ENCODE measurements around the gene CPE. TPM values are rescaled to one million over a fixed set of nuclear protein-coding genes. Genes with fewer than 3 reads are reported as not detected.

CPE gene
- total RNA-seq, 4 donors from 2014 or later, result 82.8 to 136 (median 113) TPM

- Histone ChIP-seq H3K27ac (no peak overlapping the region), H3K4me3 (no peak overlapping the region), H3K27me3 (no peaks in the 10 kb centered on the region), H3K36me3 (no peaks in the 10 kb centered on the region), H3K4me1 (peaks cover 0 to 11% (median 0%) of the 10 kb centered on the region in 4 donors), H3K9me3 (peaks cover 0 to 12% (median 0%) of the 10 kb centered on the region in 4 donors)
- 84 to 86% methylated on average over 2 of the region's 2 CpGs for WGBS, 2 donors
- TF ChIP-seq EP300 (IDR thresholded peaks at IDR 0.05), result no peak
- no peak for TF ChIP-seq POLR2A (IDR thresholded peaks at IDR 0.05)
- TF ChIP-seq, protein P1, sequence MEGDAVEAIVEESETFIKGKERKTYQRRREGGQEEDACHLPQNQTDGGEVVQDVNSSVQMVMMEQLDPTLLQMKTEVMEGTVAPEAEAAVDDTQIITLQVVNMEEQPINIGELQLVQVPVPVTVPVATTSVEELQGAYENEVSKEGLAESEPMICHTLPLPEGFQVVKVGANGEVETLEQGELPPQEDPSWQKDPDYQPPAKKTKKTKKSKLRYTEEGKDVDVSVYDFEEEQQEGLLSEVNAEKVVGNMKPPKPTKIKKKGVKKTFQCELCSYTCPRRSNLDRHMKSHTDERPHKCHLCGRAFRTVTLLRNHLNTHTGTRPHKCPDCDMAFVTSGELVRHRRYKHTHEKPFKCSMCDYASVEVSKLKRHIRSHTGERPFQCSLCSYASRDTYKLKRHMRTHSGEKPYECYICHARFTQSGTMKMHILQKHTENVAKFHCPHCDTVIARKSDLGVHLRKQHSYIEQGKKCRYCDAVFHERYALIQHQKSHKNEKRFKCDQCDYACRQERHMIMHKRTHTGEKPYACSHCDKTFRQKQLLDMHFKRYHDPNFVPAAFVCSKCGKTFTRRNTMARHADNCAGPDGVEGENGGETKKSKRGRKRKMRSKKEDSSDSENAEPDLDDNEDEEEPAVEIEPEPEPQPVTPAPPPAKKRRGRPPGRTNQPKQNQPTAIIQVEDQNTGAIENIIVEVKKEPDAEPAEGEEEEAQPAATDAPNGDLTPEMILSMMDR (IDR thresholded peaks at IDR 0.05), result no peak
- DNase-seq (ENCODE audit: low spot score in 2 of 2), result no peak
Observed at GRCh38 chr4:165375465-165375864, 3.3 kb upstream of the CPE start.

DNA sequence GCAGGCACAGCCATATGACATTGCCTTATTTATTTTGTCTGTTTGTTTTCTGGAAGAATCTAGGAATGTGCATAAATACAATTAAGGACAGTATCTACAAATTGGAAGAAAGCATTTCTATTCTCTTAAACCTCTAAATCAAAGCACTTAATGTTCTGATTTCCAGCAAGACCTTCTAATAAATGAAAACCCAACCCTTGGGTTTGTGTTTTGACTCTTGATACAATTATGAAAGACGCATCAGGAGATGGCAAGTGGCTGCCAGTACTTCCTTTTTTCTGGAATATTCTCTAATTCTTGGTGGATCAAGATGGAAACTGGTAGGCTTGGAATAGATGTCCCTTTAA, 437 bp upstream of the CPE start:
- peaks cover 0 to 17% (median 0%) of the 10 kb centered on the region in 4 donors for H3K4me1 ChIP-seq
- no peak for DNase-seq (ENCODE audit: low spot score in 2 of 2)
- H3K27me3 ChIP-seq, result no peaks in the 10 kb centered on the region
- peak overlapping the region in 3 of 4 donors; percentile 45 to 85 (median 69) for H3K27ac ChIP-seq
- peak overlapping the region; percentile 52 to 66 (median 58) for H3K4me3 ChIP-seq
- WGBS, 2 donors, result 27 to 37% methylated on average over 1 of the region's 1 CpG
- H3K36me3 ChIP-seq, result no peaks in the 10 kb centered on the region
- peaks cover 0 to 12% (median 0%) of the 10 kb centered on the region in 4 donors for H3K9me3 ChIP-seq
- TF ChIP-seq EP300 (IDR thresholded peaks at IDR 0.05), result peak in 1 of 2 donors; percentile 29
- TF ChIP-seq, protein P1 (IDR thresholded peaks at IDR 0.05), result no peak
- TF ChIP-seq POLR2A (IDR thresholded peaks at IDR 0.05), result no peak

DNA sequence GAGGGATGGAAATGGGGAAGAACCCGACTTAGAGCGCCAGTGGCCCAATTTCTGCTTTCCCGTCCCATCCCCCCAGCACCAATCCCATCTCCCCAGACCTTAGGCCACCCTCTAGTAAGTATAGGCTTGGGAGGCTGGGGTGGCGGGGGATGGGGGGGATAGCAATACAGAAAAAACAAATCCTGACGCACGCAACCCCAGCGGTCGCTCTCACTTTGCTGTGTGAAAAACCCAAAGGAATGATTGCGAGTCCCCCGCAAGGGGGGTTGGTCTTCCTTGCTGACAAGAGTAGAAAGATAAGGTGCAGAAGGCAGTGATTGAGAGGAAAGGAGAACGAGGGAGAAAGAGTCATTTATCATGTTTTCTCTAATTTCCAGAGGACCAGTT, 863 bp downstream of the CPE start:
- Histone ChIP-seq H3K4me1 (peaks cover 0 to 24% (median 0%) of the 10 kb centered on the region in 4 donors), H3K36me3 (no peaks in the 10 kb centered on the region), H3K4me3 (peak overlapping the region; percentile 52 to 66 (median 58)), H3K9me3 (peaks cover 0 to 5% (median 0%) of the 10 kb centered on the region in 4 donors), H3K27me3 (no peaks in the 10 kb centered on the region), H3K27ac (peak overlapping the region; percentile 45 to 85 (median 68))
- TF ChIP-seq, protein P1 (IDR thresholded peaks at IDR 0.05), result no peak
- TF ChIP-seq EP300 (IDR thresholded peaks at IDR 0.05) (no peak), POLR2A (IDR thresholded peaks at IDR 0.05) (no peak)
- DNase-seq (ENCODE audit: low spot score in 2 of 2), result no peak
- WGBS, 2 donors, result 54 to 55% methylated on average over 11 of the region's 11 CpGs

- 57 to 76% methylated on average over 1 of the region's 1 CpG for WGBS, 2 donors
- no peak overlapping the region for H3K4me3 ChIP-seq
- DNase-seq (ENCODE audit: low spot score in 2 of 2), result no peak
- H3K36me3 ChIP-seq, result no peaks in the 10 kb centered on the region
- H3K27ac ChIP-seq, result no peak overlapping the region
- peaks cover 0 to 24% (median 0%) of the 10 kb centered on the region in 4 donors for H3K4me1 ChIP-seq
- no peaks in the 10 kb centered on the region for H3K9me3 ChIP-seq
- H3K27me3 ChIP-seq, result no peaks in the 10 kb centered on the region
- no peak for TF ChIP-seq POLR2A (IDR thresholded peaks at IDR 0.05)
- TF ChIP-seq, protein P1 (IDR thresholded peaks at IDR 0.05), result no peak
- TF ChIP-seq EP300 (IDR thresholded peaks at IDR 0.05), result no peak
Observed at GRCh38 chr4:165380805-165381204, 2.0 kb downstream of the CPE start.

DNA sequence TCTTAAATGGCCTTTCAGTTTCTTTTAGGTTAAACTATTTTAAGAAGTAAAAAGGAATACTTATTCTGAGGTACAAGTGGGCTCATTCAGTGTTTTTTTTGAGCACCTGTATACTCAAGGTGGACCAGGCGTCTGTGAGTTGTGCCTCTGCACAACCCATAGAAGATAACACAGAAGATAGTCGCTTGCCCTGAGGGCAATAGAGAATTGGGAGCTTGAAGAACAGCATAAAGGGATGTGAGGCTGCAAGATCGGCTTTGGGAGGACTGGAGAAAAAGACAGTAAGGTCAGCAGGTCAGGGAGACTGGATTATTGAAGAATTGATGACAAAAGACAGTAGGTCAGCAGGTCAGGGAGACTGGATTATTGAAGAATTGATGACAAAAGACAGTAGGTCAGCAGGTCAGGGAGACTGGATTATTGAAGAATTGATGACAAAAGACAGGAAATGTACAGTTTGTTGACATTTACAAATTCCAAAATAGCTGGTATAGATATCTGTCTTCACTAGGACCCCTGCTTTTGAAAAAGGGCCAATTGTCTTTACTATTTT, 3.1 kb downstream of the CPE start:
- DNase-seq (ENCODE audit: low spot score in 2 of 2), result no peak
- Histone ChIP-seq H3K9me3 (no peaks in the 10 kb centered on the region), H3K4me1 (peaks cover 0 to 24% (median 0%) of the 10 kb centered on the region in 4 donors), H3K27ac (peak overlapping the region in 1 of 4 donors; percentile 2), H3K36me3 (no peaks in the 10 kb centered on the region), H3K27me3 (no peaks in the 10 kb centered on the region), H3K4me3 (no peak overlapping the region)
- 71 to 78% methylated on average over 3 of the region's 3 CpGs for WGBS, 2 donors
- TF ChIP-seq POLR2A (IDR thresholded peaks at IDR 0.05) (no peak), EP300 (IDR thresholded peaks at IDR 0.05) (no peak)
- TF ChIP-seq, protein P1 (IDR thresholded peaks at IDR 0.05), result no peak

Data from tibial nerve (tissue), 4 donors.